ENCODE data around the gene ADARB2.

Gene ADARB2

GRCh38 chr10:1395025-1395480, 342.3 kb downstream of the ADARB2 start:
- DNase-seq (no peak), ATAC-seq (no peak)

GRCh38 chr10:1394155-1394912, 343.0 kb downstream of the ADARB2 start:
- ATAC-seq = no peak
- no peak for DNase-seq

DNA sequence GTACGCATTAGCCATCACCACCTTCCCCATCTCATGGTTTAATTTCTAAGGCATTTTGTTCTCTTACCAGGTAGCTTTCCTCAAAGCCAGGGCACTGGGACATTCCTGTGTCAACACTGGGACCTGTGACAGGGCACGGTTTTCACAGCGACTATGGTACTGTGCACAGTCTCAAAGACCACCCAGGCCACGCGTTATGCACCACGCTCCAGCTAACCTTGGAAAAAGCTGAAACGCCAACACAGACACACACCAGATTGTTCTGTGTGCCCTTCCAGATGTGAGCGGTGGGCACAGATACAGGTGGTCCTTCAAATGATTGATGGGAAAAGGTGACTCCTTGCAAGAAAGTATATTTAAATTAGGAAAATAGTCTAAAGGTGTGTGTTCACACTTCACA, 343.8 kb downstream of the ADARB2 start:
- DNase-seq = no peak
- ATAC-seq = no peak

GRCh38 chr10:1392127-1392526, 345.2 kb downstream of the ADARB2 start:
- ATAC-seq = no peak
- DNase-seq = no peak

- DNase-seq (no peak), ATAC-seq (no peak)
Observed at GRCh38 chr10:1390200-1390599, 347.1 kb downstream of the ADARB2 start.

GRCh38 chr10:1384026-1384425, 353.3 kb downstream of the ADARB2 start:
- DNase-seq = no peak

GRCh38 chr10:1382711-1383110, 354.6 kb downstream of the ADARB2 start:
- DNase-seq (no peak), ATAC-seq (no peak)

More at GRCh38 chr10:1384026-1384425, 353.3 kb downstream of the ADARB2 start:
- ATAC-seq = no peak

GRCh38 chr10:1381339-1381738, 356.0 kb downstream of the ADARB2 start:
- ATAC-seq (no peak), DNase-seq (no peak)

GRCh38 chr10:1380088-1380671, 357.1 kb downstream of the ADARB2 start:
- DNase-seq (no peak), ATAC-seq (no peak)

- DNase-seq = no peak
- ATAC-seq = no peak
Observed at GRCh38 chr10:1379601-1380000, 357.7 kb downstream of the ADARB2 start.

DNA sequence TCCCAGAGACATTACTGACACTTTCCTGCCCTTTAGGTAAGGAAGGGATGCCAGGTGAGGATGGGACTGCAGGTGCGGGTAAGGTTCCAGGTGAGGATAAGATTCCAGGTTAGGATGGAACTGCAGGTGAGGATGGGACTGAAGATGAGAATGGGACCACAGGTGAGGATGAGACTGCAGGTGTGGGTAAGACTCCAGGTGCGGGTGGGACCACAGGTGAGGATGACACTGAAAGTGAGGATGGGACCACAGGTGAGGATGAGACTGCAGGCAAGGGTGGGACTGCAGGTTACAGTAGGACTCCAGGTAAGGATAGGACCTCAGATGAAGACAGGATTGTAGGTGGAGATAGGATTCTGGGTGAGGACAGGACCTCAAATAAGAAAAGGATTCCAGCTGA, 358.9 kb downstream of the ADARB2 start:
- DNase-seq (no peak), ATAC-seq (no peak)

DNA sequence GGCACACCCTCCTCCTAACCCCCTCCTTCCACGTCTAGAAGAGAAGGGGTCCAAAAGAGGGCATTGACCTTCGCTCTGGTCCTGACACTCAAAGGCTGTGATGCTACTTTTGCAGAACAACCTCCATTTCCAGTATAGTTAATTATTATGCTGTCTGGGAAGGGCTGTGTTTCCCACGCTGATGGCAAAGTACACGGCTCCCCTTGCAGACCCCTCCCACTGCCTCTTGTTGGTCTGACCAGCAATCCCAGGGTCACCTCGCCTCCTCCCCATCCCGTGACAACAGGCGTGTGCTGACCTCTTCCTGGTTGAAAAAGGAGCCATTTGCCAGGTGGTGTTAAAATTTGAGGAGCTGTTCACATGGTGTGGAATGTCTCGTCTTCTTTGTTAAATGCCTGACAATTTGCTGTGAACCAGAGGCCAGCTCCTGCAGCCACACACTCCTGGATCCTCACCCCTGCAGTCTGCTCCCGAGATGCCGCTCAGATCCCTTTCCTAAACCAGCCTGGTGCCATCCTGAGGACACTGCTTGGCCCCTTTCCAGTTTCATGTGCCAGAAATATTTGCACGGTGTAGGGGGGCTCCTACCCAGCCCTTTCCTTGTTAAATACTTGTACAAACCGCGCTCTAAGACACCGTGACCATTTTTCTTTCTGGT, 359.5 kb downstream of the ADARB2 start:
- no peak for ATAC-seq

DNA sequence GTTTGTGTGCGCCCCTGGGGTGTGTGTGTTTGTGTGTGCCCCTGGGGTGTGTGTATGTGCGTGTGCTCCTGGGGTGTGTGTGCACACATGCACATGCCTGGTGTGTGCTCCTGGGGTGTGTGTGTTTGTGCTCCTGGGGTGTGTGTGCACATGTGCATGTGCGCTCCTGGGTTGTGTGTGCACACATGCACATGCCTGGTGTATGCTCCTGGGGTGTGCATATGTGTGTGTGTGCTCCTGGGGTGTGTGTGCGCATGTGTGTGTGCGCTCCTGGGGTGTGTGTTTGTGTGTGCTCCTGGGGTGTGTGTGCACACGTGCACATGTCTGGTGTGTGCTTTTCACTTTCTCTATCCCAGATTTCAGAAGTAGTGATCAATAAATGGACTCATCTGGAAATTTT, 360.1 kb downstream of the ADARB2 start:
- DNase-seq = no peak
- ATAC-seq = no peak

More for the DNA sequence above, 359.5 kb downstream of the ADARB2 start:
- DNase-seq = no peak

GRCh38 chr10:1376384-1376945, 360.9 kb downstream of the ADARB2 start:
- ATAC-seq (no peak), DNase-seq (no peak)

DNA sequence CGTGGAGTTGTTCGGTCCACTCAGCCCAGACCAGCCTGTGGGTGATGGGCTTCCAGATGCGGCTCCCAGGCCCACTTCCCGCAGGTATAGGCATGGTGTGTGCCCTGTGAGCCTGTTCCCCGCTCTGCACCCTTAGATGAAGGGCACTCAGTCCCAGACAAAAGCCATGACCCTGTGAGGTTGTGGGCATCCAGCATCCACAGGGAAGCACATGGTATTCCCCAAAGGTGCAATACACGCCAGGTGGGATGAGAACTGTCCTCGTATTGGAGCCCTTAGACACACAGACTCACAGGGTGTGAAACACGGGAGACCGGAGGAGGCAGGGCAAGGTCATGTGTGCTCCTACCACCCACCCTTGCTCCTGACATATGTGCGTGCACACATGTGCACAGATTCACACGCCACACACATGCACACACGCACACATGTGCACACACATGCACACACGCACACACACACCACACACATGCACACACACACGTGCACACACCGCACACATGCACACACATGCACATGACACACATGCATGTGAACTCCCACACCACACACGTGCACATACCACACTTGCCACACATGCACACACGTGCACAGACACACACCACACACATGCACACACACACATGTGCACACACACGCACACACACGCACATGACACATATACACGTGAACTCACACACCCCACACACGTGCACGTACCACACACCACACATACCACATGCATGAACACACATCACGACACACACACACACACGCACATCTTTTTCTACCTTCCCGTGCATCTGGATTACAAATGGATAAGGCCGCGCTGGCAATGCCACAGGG, 361.8 kb downstream of the ADARB2 start:
- no peak for ATAC-seq
- no peak for DNase-seq

DNA sequence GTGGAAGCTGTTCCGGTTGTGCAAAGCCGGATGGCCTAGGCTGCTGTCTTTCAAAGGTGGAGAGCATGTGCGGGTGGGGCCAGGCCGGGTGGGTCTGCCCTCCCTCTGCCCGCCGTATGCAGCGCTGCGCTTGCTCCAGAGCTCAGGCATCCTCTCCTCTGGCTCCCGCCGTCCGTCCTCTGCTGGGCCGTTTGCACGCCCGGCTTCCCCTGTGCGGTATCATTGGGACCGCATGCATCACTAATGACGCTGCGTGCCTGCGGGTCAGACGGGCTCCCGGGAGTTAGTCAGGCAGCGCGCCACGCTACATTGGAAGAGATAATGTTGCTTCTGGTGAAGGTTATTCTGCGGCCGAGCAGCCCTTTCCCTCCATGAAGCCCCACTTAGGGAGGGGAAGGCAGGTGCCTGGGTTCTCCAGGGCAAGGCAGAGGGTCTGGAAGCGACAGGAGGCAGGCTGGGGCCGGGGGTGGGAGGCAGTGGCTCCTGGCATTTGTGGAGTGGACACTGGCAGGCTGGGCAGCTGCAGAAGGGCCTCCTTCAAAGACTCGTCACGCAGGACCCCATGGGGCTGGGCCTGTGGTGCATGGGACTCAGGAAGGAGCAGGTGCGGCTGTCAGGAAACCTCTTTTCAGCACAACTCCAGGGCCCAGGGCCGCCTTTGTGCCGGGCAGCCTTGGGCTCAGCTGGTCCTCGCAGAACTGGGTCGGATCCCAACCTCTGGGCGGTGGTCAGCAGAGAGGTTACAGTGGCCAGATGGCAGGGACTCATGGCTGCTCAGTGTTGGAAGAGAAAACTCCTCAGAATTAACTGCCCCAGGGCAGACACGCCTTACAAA, 362.6 kb downstream of the ADARB2 start:
- no peak for ATAC-seq

GRCh38 chr10:1373287-1373686, 364.0 kb downstream of the ADARB2 start:
- ATAC-seq = no peak
- no peak for DNase-seq

More for the DNA sequence above, 362.6 kb downstream of the ADARB2 start:
- DNase-seq = no peak

DNA sequence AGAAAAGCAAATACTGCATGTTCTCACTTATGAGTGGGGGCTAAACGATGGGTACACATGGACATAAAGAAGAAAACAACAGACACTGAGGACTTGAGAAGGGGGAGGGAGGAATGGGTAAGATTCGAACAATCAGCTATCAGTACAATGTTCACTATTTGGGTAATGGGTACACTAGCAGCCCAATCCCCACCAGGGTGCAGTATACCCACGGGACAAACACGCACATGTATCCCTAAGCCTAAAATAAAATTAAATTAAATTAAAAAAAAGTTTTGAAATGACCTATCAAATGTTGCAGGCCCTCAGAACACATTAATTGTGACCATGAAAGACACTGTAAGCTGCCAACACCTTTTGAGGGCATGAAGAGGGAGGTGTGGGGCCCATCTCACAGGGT, 365.1 kb downstream of the ADARB2 start:
- no peak for ATAC-seq

DNA sequence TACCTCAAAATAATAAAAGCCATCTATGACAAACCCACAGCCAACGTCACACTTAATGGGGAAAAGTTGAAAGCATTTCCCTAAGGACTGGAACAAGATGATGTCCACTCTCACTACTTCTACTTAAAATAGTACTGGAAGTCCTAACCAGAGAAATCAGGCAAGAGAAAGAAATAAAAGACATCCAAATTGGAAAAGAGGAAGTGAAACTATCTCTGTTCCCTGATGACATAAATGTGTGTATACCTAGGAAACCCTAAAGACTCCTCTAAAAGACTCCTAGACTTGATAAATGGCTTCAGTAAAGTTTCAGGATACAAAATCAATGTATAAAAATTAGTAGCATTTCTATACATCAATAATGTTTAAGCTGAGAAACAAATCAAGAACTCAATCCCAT, 367.0 kb downstream of the ADARB2 start:
- ATAC-seq (no peak), DNase-seq (no peak)

More for the DNA sequence above, 365.1 kb downstream of the ADARB2 start:
- DNase-seq = no peak

DNA sequence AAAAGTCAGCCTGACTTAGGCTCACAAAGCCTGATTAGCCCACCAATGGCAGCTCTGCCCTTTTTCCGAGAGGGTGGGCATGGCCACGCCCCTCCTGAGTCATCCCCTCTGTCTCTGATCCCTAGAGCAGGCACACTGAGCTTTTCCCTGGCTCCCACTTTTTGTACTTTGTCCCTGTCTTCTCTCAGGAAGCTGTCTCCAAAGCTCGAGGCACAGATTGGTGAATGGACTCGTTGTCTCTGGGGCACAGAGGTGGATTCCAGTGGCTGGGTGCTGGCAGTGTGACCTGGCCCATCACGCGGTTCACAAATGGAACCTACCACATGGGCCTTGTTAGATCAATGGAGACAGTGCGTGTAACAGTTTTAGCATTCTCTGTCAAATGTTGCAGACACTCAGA, 367.7 kb downstream of the ADARB2 start:
- ATAC-seq (no peak), DNase-seq (no peak)

DNA sequence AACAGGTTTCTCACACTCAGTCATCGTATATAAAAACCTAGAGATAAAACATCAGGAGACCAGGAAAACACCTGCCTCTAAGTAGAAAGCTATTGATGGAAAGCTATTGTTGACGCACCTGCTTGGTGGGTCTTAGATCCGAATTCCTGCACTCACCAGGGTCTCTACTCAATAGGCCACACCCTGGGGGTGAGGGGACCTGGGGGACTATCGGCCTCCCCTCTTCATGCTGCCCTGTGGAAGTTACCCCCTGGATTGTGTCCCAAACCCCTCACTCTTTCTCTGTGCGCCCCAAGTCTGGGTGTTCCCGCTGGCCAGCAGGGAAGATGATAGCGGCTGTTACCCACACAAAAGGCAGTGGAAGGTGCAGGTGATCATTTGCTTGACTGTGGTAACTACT, 368.1 kb downstream of the ADARB2 start:
- ATAC-seq (no peak), DNase-seq (no peak)
